Stomach (tissue), 4 donors: ENCODE data around the gene DPH5.

Experiments used
- CTCF ChIP-seq, 7 experiments: fragments of 450-650 bp in 4 of 7; fragments of 200-600 bp in 3 of 7; sonication (generic) in 3 of 7; IDR thresholded peaks; one replicate each; pipeline ENCODE4 v1.5.1; 2016 to 2019; ENCODE audit warnings: antibody characterized with exemption in 7 of 7, control low read depth in 2 of 7, mild to moderate bottlenecking in 1 of 7
- POLR2A ChIP-seq, 4 donors: fragments of 450-650 bp; IDR thresholded peaks; one replicate each; pipeline ENCODE4 v1.6.1; 2016; ENCODE audit warnings: antibody characterized with exemption in 4 of 4, control low read depth in 2 of 4, mild to moderate bottlenecking in 1 of 4, moderate library complexity in 1 of 4

DNA sequence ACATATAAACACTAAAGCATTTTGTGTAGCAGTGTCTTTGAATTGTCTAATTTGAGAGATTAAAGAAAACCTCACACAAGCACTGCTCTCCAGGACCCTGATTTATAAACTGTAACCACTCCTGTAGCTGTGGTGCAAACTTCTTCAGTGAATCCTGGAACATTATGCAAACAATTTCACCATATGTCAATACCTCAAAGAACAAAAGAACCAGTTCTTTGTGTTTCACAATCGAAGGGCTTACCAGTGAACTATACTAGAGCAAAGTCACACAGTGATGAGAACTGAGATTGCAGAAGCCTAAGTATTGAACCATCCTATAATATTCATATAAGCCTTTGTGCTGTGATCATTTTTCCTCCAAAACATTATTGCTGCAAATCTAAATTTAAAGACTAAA, 21.5 kb downstream of the DPH5 start:
- TF ChIP-seq POLR2A (IDR thresholded peaks at IDR 0.05) (no peak), CTCF (IDR thresholded peaks at IDR 0.05) (no peak)
